Stimulated activated CD4-positive, alpha-beta T cell treated with anti-CD3 and anti-CD28 coated beads, TNF-alpha, amount 100 ng/mL, for 24 hours (primary cell): ENCODE data around the gene NPS.

Experiments
- DNase-seq, 3 experiments: peaks; one replicate each; pipeline ENCODE4 v3.0.0-alpha.2; 2020; ENCODE audit warnings: low read depth in 3 of 3

Gene NPS

GRCh38 chr10:127549009-127549408 is at the start of gene NPS:
NPS (plus strand) TSS chr10:127549309; CDS start chr10:127549369, 60 bp downstream.
- DNase-seq = no peak

- DNase-seq = no peak
These were observed 49.0 kb upstream of the NPS start for GRCh38 chr10:127500127-127500526.

- DNase-seq = no peak
These were observed 43.0 kb upstream of the NPS start for GRCh38 chr10:127506094-127506493.

GRCh38 chr10:127522298-127522697 is 26.8 kb upstream of the NPS start:
- DNase-seq = no peak

- no peak for DNase-seq
These were observed 25.6 kb upstream of the NPS start for GRCh38 chr10:127523476-127523875.

- DNase-seq = no peak
These were observed 24.9 kb upstream of the NPS start for GRCh38 chr10:127524229-127524628.

- no peak for DNase-seq
These were observed 24.0 kb upstream of the NPS start for GRCh38 chr10:127524908-127525665.

GRCh38 chr10:127525686-127526085 is 23.4 kb upstream of the NPS start:
- no peak for DNase-seq

- DNase-seq = no peak
These were observed 22.9 kb upstream of the NPS start for GRCh38 chr10:127526161-127526560.

GRCh38 chr10:127527320-127527719 is 21.8 kb upstream of the NPS start:
- DNase-seq = no peak

- no peak for DNase-seq
These were observed 21.2 kb upstream of the NPS start for GRCh38 chr10:127527891-127528290.

GRCh38 chr10:127532193-127532592 is 16.9 kb upstream of the NPS start:
- no peak for DNase-seq

GRCh38 chr10:127532659-127533058 is 16.4 kb upstream of the NPS start:
- no peak for DNase-seq

GRCh38 chr10:127534074-127534473 is 15.0 kb upstream of the NPS start:
- DNase-seq = no peak

- no peak for DNase-seq
These were observed 14.6 kb upstream of the NPS start for GRCh38 chr10:127534496-127534895.

- DNase-seq = no peak
These were observed 13.2 kb upstream of the NPS start for GRCh38 chr10:127535802-127536515.

- DNase-seq = no peak
These were observed 11.9 kb upstream of the NPS start for GRCh38 chr10:127536972-127537760.

GRCh38 chr10:127537924-127538323 is 11.2 kb upstream of the NPS start:
- DNase-seq = no peak

- DNase-seq = no peak
These were observed 1.1 kb upstream of the NPS start for GRCh38 chr10:127548022-127548421.

GRCh38 chr10:127550861-127551260 is 1.8 kb downstream of the NPS start:
- DNase-seq = no peak

- DNase-seq = no peak
These were observed 3.3 kb downstream of the NPS start for GRCh38 chr10:127552446-127552845.

- DNase-seq = no peak
These were observed 4.3 kb downstream of the NPS start for GRCh38 chr10:127553417-127553816.

- DNase-seq = no peak
These were observed 7.8 kb downstream of the NPS start for GRCh38 chr10:127556916-127557315.
